Endothelial cell of umbilical vein (primary cell): Measurements from ENCODE around the gene ADAMTS17. TPM values are rescaled to one million over a fixed set of nuclear protein-coding genes. Genes with fewer than 3 reads are reported as not detected.

ENCODE experiments used
- BruUV-seq: library from RNA; stranded (reverse); fragments of 400-500 nt; replicated peaks from 2 replicates; lab custom pipeline; 2021; lab: Mats Ljungman, UMichigan
- CTCF ChIA-PET: fragments of 300-600, 350-600 bp; sonication (Branson Sonifier 250); formaldehyde crosslinking; loops from one replicate; lab custom pipeline; 2021; ENCODE audit warnings: antibody characterized with exemption, inconsistent platforms; lab: Charles Lee
- POLR2A ChIA-PET: fragments of 300-600, 350-600 bp; sonication (Branson Sonifier 250); formaldehyde crosslinking; loops from one replicate; lab custom pipeline; 2021; ENCODE audit warnings: antibody characterized with exemption, inconsistent platforms; lab: Charles Lee
- DNase-seq: peaks from one replicate; pipeline ENCODE4 v3.0.0-alpha.2; 2011; ENCODE audit warnings: low read depth, low spot score
- FAIRE-seq: peaks from 2 replicates; lab custom pipeline; 2011; peaks lifted over from hg19 to GRCh38; lab: Jason Lieb, UNC
- H2AFZ ChIP-seq: 2 replicates; pipeline ENCODE4 v1.6.0; 2012; ENCODE audit warnings: low read depth, low read length, control low read depth, inconsistent platforms
- H3K27ac ChIP-seq: 2 replicates; pipeline ENCODE4 v1.5.1; 2011; ENCODE audit warnings: low read depth, mild to moderate bottlenecking, control low read depth, low read length, moderate library complexity; ENCODE audit not compliant: insufficient read depth
- H3K27me3 ChIP-seq, 2 experiments: 2 replicates each; pipeline versions ENCODE4 v1.6.0 to v1.6.1; 2011; ENCODE audit warnings: low read length in 2 of 2, mixed read lengths in 1 of 2; ENCODE audit not compliant: control insufficient read depth in 2 of 2, insufficient read depth in 2 of 2
- H3K36me3 ChIP-seq, 2 experiments: 2 replicates in 1 of 2; 3 replicates in 1 of 2; pipeline ENCODE4 v1.5.1; 2011; ENCODE audit warnings: low read length in 2 of 2, mild to moderate bottlenecking in 1 of 2, moderate library complexity in 1 of 2; ENCODE audit not compliant: control insufficient read depth in 2 of 2, insufficient read depth in 2 of 2; ENCODE audit errors: extremely low read depth in 1 of 2
- H3K4me1 ChIP-seq: 3 replicates; pipeline ENCODE4 v1.5.1; 2011; ENCODE audit warnings: mild to moderate bottlenecking, low read length; ENCODE audit not compliant: control insufficient read depth, insufficient read depth; ENCODE audit errors: extremely low read depth
- H3K4me2 ChIP-seq: 2 replicates; pipeline ENCODE4 v1.6.1; 2011; ENCODE audit warnings: low read length, control low read depth, mixed read lengths; ENCODE audit not compliant: insufficient read depth
- H3K4me3 ChIP-seq, 3 experiments: fragments of 200-600 bp in 1 of 3; sonication (generic), shearing (Covaris generic) in 1 of 3; replicated peaks in 1 of 3; 2 replicates each; pipeline ENCODE4 v1.5.1; 2011 to 2016; ENCODE audit warnings: control low read depth in 3 of 3, low read length in 3 of 3, mild to moderate bottlenecking in 2 of 3, inconsistent platforms in 1 of 3, low read depth in 1 of 3, moderate library complexity in 1 of 3; ENCODE audit not compliant: insufficient read depth in 1 of 3
- H3K79me2 ChIP-seq: 2 replicates; pipeline ENCODE4 v1.6.0; 2012; ENCODE audit warnings: low read length, inconsistent platforms; ENCODE audit not compliant: control insufficient read depth, insufficient read depth
- H3K9ac ChIP-seq: replicated peaks from 2 replicates; pipeline ENCODE3; 2011; ENCODE audit warnings: low read length, control low read depth; ENCODE audit not compliant: insufficient read depth; ENCODE audit errors: extremely low read depth
- H3K9me1 ChIP-seq: replicated peaks from 3 replicates; pipeline ENCODE4 v1.6.0; 2011; ENCODE audit warnings: mild to moderate bottlenecking, low read length; ENCODE audit not compliant: control insufficient read depth, insufficient read depth; ENCODE audit errors: extremely low read depth
- H3K9me3 ChIP-seq: replicated peaks from 2 replicates; pipeline ENCODE4 v1.5.1; 2012; ENCODE audit warnings: low read length, inconsistent platforms; ENCODE audit not compliant: control insufficient read depth, insufficient read depth
- H4K20me1 ChIP-seq: replicated peaks from 2 replicates; pipeline ENCODE3; 2011; ENCODE audit warnings: mild to moderate bottlenecking, low read length; ENCODE audit not compliant: control insufficient read depth, insufficient read depth; ENCODE audit errors: extremely low read depth
- EZH2 ChIP-seq: IDR thresholded peaks from 2 replicates; pipeline ENCODE4 v1.6.1; 2012; ENCODE audit warnings: borderline replicate concordance, low read depth, mild to moderate bottlenecking, moderate library complexity, low read length, inconsistent platforms; ENCODE audit not compliant: severe bottlenecking
- FOS ChIP-seq: IDR thresholded peaks from 2 replicates; pipeline ENCODE4 v1.6.1; 2011; ENCODE audit warnings: mild to moderate bottlenecking, low read length, moderate library complexity, borderline replicate concordance; ENCODE audit not compliant: insufficient read depth
- GATA2 ChIP-seq: IDR thresholded peaks from 2 replicates; pipeline ENCODE4 v1.7.0; 2011; ENCODE audit warnings: low read depth, mild to moderate bottlenecking, moderate library complexity, mixed read lengths, low read length; ENCODE audit not compliant: insufficient read length, insufficient read depth
- JUN ChIP-seq: IDR thresholded peaks from 2 replicates; pipeline ENCODE4 v1.6.1; 2011; ENCODE audit warnings: borderline replicate concordance, low read depth; ENCODE audit not compliant: insufficient read length, insufficient read depth
- MYC ChIP-seq: IDR thresholded peaks from one replicate; pipeline ENCODE4 v1.6.1; 2011; ENCODE audit warnings: mild to moderate bottlenecking, low read depth, low read length
- POLR2A ChIP-seq: IDR thresholded peaks from 2 replicates; pipeline ENCODE4 v1.6.1; 2012; ENCODE audit warnings: low read depth, mild to moderate bottlenecking, control low read depth, low read length
- POLR2AphosphoS5 ChIP-seq: IDR thresholded peaks from 2 replicates; pipeline ENCODE4 v1.6.1; 2012; ENCODE audit warnings: low read depth, mild to moderate bottlenecking, control low read depth, low read length, moderate library complexity; ENCODE audit not compliant: insufficient read depth
- dilution Hi-C: fragments of 300-500 bp; cut with MboI; formaldehyde crosslinking; loops from one replicate; pipeline ENCODE4 v1.15.0; 2019; ENCODE audit warnings: low sequenced_read_pairs; ENCODE audit not compliant: extremely low pct_ligation_motif_present
- intact Hi-C: fragments of 100-400 bp; cut with micrococcal nuclease; formaldehyde crosslinking; loops from one replicate; pipeline ENCODE4 v1.10.0; 2022
- polyA plus RNA-seq, 4 experiments: library from polyadenylated mRNA; depleted of rRNA in 3 of 4; stranded (reverse) in 3 of 4; unstranded in 1 of 4; fragments of >200 nt; gene quantifications; 2 replicates each; pipeline versions ENCODE4 v1.2.1 to v1.2.3, GENCODE V29; 2011 to 2012; ENCODE audit warnings: missing spikeins in 1 of 4
- total RNA-seq: library from RNA; stranded (reverse); gene quantifications from 2 replicates; pipeline ENCODE4 v1.2.3, GENCODE V29; 2021
- TF ChIP-seq, protein P1 (sequence below), 2 donors: IDR thresholded peaks; 1 replicate in 1 of 2; 2 replicates in 1 of 2; pipeline ENCODE4 v1.5.1; 2011; ENCODE audit warnings: low read length in 2 of 2, mild to moderate bottlenecking in 2 of 2, moderate library complexity in 2 of 2, control low read depth in 1 of 2, inconsistent platforms in 1 of 2, low read depth in 1 of 2; ENCODE audit not compliant: insufficient read depth in 1 of 2; ENCODE audit errors: extremely low read depth in 1 of 2
- TF ChIP-seq, protein P2 (sequence below): IDR thresholded peaks from 2 replicates; pipeline ENCODE4 v1.6.1; 2011; ENCODE audit not compliant: insufficient read depth, insufficient read length

The ADAMTS17 gene
- total and polyA plus RNA-seq, 2 donors (not counting 3 experiments of a cell fraction or from before 2014, with no cell fraction given) = 0.12 TPM; not detected in 1

DNA sequence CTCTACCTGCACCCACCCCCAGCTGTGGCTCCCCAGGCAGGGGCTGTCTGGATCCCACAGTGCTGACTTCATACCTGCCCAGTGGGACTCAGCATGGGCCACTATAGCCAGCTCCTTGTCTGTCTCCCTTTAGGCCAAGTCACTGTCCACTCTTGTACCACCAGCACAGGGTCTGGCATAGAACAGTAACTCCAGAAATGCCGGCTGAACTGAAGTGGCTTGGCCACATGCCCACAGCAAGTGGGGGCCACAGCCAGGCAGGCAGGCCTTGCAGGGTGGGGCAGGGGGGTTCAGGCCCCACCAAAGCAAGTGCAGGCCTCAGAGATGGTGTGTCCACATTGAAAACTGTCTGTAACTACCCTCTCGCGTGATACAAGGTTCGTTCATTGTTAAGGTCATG lies 355.9 kb downstream of the ADAMTS17 start:
- dilution Hi-C loops = no loop called here
- no peaks in the 10 kb centered on the region for H3K9me3 ChIP-seq

More for the DNA sequence above, 355.9 kb downstream of the ADAMTS17 start:
- no peaks in the 10 kb centered on the region for H3K4me1 ChIP-seq
- intact Hi-C loops = no loop called here
- H3K27ac ChIP-seq = no peak overlapping the region
- FAIRE-seq (no peak), DNase-seq (no peak)
- H4K20me1 ChIP-seq = no peaks in the 10 kb centered on the region
- no peaks in the 10 kb centered on the region for H3K9me1 ChIP-seq
- TF ChIP-seq JUN = no peak
- TF ChIP-seq, protein P1, sequence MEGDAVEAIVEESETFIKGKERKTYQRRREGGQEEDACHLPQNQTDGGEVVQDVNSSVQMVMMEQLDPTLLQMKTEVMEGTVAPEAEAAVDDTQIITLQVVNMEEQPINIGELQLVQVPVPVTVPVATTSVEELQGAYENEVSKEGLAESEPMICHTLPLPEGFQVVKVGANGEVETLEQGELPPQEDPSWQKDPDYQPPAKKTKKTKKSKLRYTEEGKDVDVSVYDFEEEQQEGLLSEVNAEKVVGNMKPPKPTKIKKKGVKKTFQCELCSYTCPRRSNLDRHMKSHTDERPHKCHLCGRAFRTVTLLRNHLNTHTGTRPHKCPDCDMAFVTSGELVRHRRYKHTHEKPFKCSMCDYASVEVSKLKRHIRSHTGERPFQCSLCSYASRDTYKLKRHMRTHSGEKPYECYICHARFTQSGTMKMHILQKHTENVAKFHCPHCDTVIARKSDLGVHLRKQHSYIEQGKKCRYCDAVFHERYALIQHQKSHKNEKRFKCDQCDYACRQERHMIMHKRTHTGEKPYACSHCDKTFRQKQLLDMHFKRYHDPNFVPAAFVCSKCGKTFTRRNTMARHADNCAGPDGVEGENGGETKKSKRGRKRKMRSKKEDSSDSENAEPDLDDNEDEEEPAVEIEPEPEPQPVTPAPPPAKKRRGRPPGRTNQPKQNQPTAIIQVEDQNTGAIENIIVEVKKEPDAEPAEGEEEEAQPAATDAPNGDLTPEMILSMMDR (IDR thresholded peaks at IDR 0.05; ENCODE audit: extremely low read depth in 1 of 2, insufficient read depth in 1 of 2, low read depth in 1 of 2, low read length in 2 of 2) = no peak
- TF ChIP-seq FOS = no peak
- no peak for TF ChIP-seq POLR2AphosphoS5
- TF ChIP-seq, protein P2, sequence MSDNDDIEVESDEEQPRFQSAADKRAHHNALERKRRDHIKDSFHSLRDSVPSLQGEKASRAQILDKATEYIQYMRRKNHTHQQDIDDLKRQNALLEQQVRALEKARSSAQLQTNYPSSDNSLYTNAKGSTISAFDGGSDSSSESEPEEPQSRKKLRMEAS = no peak
- TF ChIP-seq MYC = no peak
- TF ChIP-seq GATA2 = no peak
- no peak for TF ChIP-seq EZH2
- no peak for TF ChIP-seq POLR2A
- H3K36me3 ChIP-seq = no peaks in the 10 kb centered on the region
- no peak overlapping the region for H3K9ac ChIP-seq
- ChIA-PET CTCF (no interaction called here), POLR2A (no interaction called here)
- H3K79me2 ChIP-seq = no peaks in the 10 kb centered on the region
- no peak overlapping the region for H3K4me2 ChIP-seq
- H2AFZ ChIP-seq = no peak overlapping the region
- no peak overlapping the region for H3K4me3 ChIP-seq
- no TSS peak for BruUV-seq
- no peaks in the 10 kb centered on the region for H3K27me3 ChIP-seq
